VCaP (cell line): Measurements from ENCODE around the gene TMEM17.

ENCODE experiments used
- H3K27ac ChIP-seq: fragments of 450-650 bp; 2 replicates; pipeline ENCODE4 v1.5.1; 2017
- CTCF ChIP-seq: fragments of 450-650 bp; conservative IDR thresholded peaks from 2 replicates; pipeline ENCODE4 v1.5.1; 2017; ENCODE audit warnings: mild to moderate bottlenecking, moderate library complexity

The TMEM17 gene

GRCh38 chr2:62478093-62478580 lies 27.9 kb downstream of the TMEM17 start:
- no peak for TF ChIP-seq CTCF
- H3K27ac ChIP-seq, result peak overlapping the region; percentile 89

- peak overlapping the region; percentile 89 for H3K27ac ChIP-seq
- TF ChIP-seq CTCF, result no peak
Observed at GRCh38 chr2:62477573-62477972, 28.4 kb downstream of the TMEM17 start.

GRCh38 chr2:62475172-62476011 lies 30.6 kb downstream of the TMEM17 start:
- no peak for TF ChIP-seq CTCF
- H3K27ac ChIP-seq, result peak overlapping the region; percentile 89; the same call in 1 of the 2 replicates

GRCh38 chr2:62474176-62474575 lies 31.8 kb downstream of the TMEM17 start:
- H3K27ac ChIP-seq, result no peak overlapping the region
- TF ChIP-seq CTCF, result no peak

- no peak overlapping the region for H3K27ac ChIP-seq
- no peak for TF ChIP-seq CTCF
Observed at GRCh38 chr2:62473246-62473827, 32.7 kb downstream of the TMEM17 start.

GRCh38 chr2:62472312-62472711 lies 33.7 kb downstream of the TMEM17 start:
- no peak for TF ChIP-seq CTCF
- H3K27ac ChIP-seq, result no peak overlapping the region

- H3K27ac ChIP-seq, result no peak overlapping the region
- no peak for TF ChIP-seq CTCF
Observed at GRCh38 chr2:62471816-62472215, 34.2 kb downstream of the TMEM17 start.
